Sigmoid colon (tissue), 7 donors: ENCODE measurements around the gene BRINP3. TPM values are rescaled to one million over a fixed set of nuclear protein-coding genes. Genes with fewer than 3 reads are reported as not detected.

ENCODE experiments used
- DNase-seq: peaks from one replicate; pipeline ENCODE4 v3.0.0-alpha.2; 2019
- H3K27ac ChIP-seq, 4 donors: fragments of 200-600 bp; sonication (generic); one replicate each; pipeline ENCODE4 v1.5.1; 2016 to 2019; ENCODE audit warnings: mild to moderate bottlenecking in 1 of 4
- H3K27me3 ChIP-seq, 3 donors: fragments of 200-600 bp; sonication (generic); one replicate each; pipeline ENCODE4 v1.5.1; 2019; ENCODE audit warnings: mild to moderate bottlenecking in 1 of 3
- H3K36me3 ChIP-seq, 4 donors: fragments of 200-600 bp; sonication (generic); one replicate each; pipeline ENCODE4 v1.5.1; 2016 to 2019
- H3K4me1 ChIP-seq, 4 donors: fragments of 200-600 bp; sonication (generic); one replicate each; pipeline ENCODE4 v1.5.1; 2017 to 2019
- H3K4me3 ChIP-seq, 4 donors: fragments of 200-600 bp; sonication (generic); one replicate each; pipeline ENCODE4 v1.5.1; 2017 to 2019; ENCODE audit warnings: mild to moderate bottlenecking in 2 of 4, moderate library complexity in 1 of 4
- H3K9me3 ChIP-seq, 4 donors: fragments of 200-600 bp in 3 of 4; sonication (generic) in 3 of 4; one replicate each; pipeline versions ENCODE4 v1.5.1 to v1.6.1; 2013 to 2019
- CTCF ChIP-seq, 4 experiments: fragments of 450-650 bp in 3 of 4; fragments of 200-600 bp in 1 of 4; IDR thresholded peaks; one replicate each; pipeline ENCODE4 v1.5.1; 2016 to 2019; ENCODE audit warnings: antibody characterized with exemption in 4 of 4, mild to moderate bottlenecking in 3 of 4, moderate library complexity in 2 of 4
- EP300 ChIP-seq, 4 donors: sonication (generic); formaldehyde crosslinking; IDR thresholded peaks; one replicate each; pipeline ENCODE4 v1.6.1; 2017; ENCODE audit warnings: antibody characterized with exemption in 4 of 4
- POLR2A ChIP-seq, 2 donors: fragments of 450-650 bp; IDR thresholded peaks; one replicate each; pipeline ENCODE4 v1.6.1; 2016; ENCODE audit warnings: antibody characterized with exemption in 2 of 2, mild to moderate bottlenecking in 2 of 2, moderate library complexity in 2 of 2
- POLR2AphosphoS5 ChIP-seq, 4 donors: sonication (generic); formaldehyde crosslinking; IDR thresholded peaks; one replicate each; pipeline ENCODE4 v1.6.1; 2017; ENCODE audit warnings: antibody characterized with exemption in 4 of 4
- WGBS, 2 donors: extraction: QIAGEN DNeasy Blood & Tissue Kit; methylation state at CpG; one replicate each; pipeline ENCODE4 v1.1.7; 2013; 5-methylcytosine and 5-hydroxymethylcytosine counted together
- intact Hi-C: fragments of 100-400 bp; cut with DNase I; formaldehyde crosslinking; loops from one replicate; pipeline ENCODE4 v1.15.1; 2023
- polyA plus RNA-seq, 3 donors: library from polyadenylated mRNA; stranded (reverse); fragments of 200-250 nt; gene quantifications; one replicate each; pipeline ENCODE4 v1.2.3, GENCODE V29; 2013
- total RNA-seq, 4 donors: library from RNA; depleted of rRNA; stranded (reverse); fragments of >200 nt; gene quantifications; one replicate each; pipeline ENCODE4 v1.1.0, GENCODE V29; 2016
- donor health status: healthy with polysubstance abuse.
- donor health status: Bipolar disorder and iron deficiency.
- donor health status: healthy.

Gene BRINP3
- total and polyA plus RNA-seq, 7 donors, result 0.16 to 3.7 (median 2.3) TPM; not detected in 1

DNA sequence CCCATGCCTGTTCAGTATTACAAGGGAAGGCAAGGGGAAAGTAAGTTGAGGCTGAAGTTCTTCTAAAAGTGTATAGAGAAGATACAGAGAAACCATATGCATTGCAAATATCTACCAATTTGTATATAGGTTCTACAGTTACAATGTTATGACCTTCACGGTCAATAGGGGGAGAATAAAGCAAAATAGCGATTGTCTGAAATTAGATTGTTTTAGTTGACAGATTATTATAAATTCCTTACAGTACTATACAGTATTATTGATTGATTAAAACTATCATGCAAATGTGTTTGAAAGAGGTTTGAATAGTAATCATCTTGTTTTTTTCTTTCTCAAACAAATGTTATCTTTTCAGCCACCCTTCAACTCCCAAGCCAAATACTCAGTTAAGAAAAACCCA, 13.7 kb upstream of the BRINP3 start:
- no peaks in the 10 kb centered on the region for H3K36me3 ChIP-seq
- intact Hi-C loops, result no loop called here
- no peaks in the 10 kb centered on the region for H3K9me3 ChIP-seq
- H3K4me1 ChIP-seq, result no peaks in the 10 kb centered on the region
- DNase-seq, result no peak
- whole genome bisulfite sequencing, 2 donors, result 95 to 97% methylated on average over 2 of the region's 2 CpGs
- H3K27ac ChIP-seq, result no peak overlapping the region
- TF ChIP-seq EP300 (IDR thresholded peaks at IDR 0.05) (no peak), POLR2A (IDR thresholded peaks at IDR 0.05) (no peak), CTCF (IDR thresholded peaks at IDR 0.05) (no peak)
- H3K4me3 ChIP-seq, result no peak overlapping the region
- no peaks in the 10 kb centered on the region for H3K27me3 ChIP-seq

- 54 to 75% methylated on average over 1 of the region's 1 CpG for WGBS, 2 donors
- no peaks in the 10 kb centered on the region for H3K36me3 ChIP-seq
- peaks cover 0 to 1% (median under 1%) of the 10 kb centered on the region in 4 donors for H3K4me1 ChIP-seq
- H3K27me3 ChIP-seq, result peaks cover 0 to 6% (median 0%) of the 10 kb centered on the region in 3 donors
- no peak overlapping the region for H3K4me3 ChIP-seq
- intact Hi-C loops, result no loop called here
- no peak for TF ChIP-seq EP300 (IDR thresholded peaks at IDR 0.05)
- no peak for TF ChIP-seq CTCF (IDR thresholded peaks at IDR 0.05)
- no peak for TF ChIP-seq POLR2A (IDR thresholded peaks at IDR 0.05)
- no peak for TF ChIP-seq POLR2AphosphoS5 (IDR thresholded peaks at IDR 0.05)
- H3K9me3 ChIP-seq, result no peaks in the 10 kb centered on the region
- H3K27ac ChIP-seq, result no peak overlapping the region
- DNase-seq, result no peak
Observed at GRCh38 chr1:190484045-190484444, 6.4 kb upstream of the BRINP3 start.

DNA sequence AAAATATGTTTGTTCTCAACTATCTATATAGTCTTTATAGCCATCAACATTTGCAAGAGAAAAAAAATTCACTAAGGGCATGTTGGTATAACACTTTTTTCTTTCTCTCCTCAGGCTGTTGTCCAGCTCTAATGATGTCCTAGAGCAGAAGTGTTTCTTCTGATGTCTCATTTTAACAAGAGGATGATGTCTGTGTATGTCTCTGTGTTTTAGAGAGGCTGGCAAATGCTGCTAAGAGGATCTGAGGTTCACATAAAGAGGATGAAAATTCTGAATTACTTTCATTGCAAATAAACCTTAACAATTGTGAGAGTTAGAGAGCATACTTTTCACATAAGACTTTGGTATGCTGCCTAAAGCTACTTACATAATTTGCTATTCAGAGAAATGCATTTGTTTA, 2.6 kb upstream of the BRINP3 start:
- DNase-seq, result no peak
- TF ChIP-seq POLR2A (IDR thresholded peaks at IDR 0.05) (no peak), POLR2AphosphoS5 (IDR thresholded peaks at IDR 0.05) (no peak), EP300 (IDR thresholded peaks at IDR 0.05) (no peak), CTCF (IDR thresholded peaks at IDR 0.05) (no peak)
- Histone ChIP-seq H3K36me3 (no peaks in the 10 kb centered on the region), H3K4me3 (no peak overlapping the region), H3K27me3 (peaks cover 3 to 45% (median 7%) of the 10 kb centered on the region in 3 donors), H3K4me1 (peaks cover 0 to 23% (median 18%) of the 10 kb centered on the region in 4 donors), H3K27ac (no peak overlapping the region), H3K9me3 (no peaks in the 10 kb centered on the region)
- intact Hi-C loops, result no loop called here

DNA sequence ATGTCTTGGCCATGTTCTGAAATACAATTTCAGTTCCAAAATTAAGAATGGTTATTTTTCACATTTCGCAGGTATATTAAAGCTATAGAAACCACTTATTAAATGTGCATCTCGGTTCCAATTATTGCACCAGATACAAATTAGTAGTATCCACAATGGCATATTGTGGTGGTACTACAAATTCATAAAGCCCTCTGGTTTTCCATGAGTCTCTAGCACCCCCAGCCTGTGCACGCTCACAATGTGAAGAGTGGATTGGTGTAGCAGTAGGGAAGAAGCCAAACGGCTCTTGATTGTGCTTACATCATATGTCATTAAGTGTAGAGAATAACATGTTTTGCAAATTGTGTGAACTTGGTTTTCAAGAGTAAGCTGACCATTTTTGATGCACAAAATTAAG, 1.9 kb upstream of the BRINP3 start:
- TF ChIP-seq POLR2AphosphoS5 (IDR thresholded peaks at IDR 0.05) (no peak), POLR2A (IDR thresholded peaks at IDR 0.05) (no peak), EP300 (IDR thresholded peaks at IDR 0.05) (no peak), CTCF (IDR thresholded peaks at IDR 0.05) (no peak)
- Histone ChIP-seq H3K36me3 (no peaks in the 10 kb centered on the region), H3K9me3 (no peaks in the 10 kb centered on the region), H3K4me1 (peaks cover 0 to 26% (median 22%) of the 10 kb centered on the region in 4 donors), H3K27ac (no peak overlapping the region), H3K27me3 (peaks cover 3 to 52% (median 7%) of the 10 kb centered on the region in 3 donors), H3K4me3 (no peak overlapping the region)
- no peak for DNase-seq
- 13 to 37% methylated on average over 4 of the region's 4 CpGs for WGBS, 2 donors
- intact Hi-C loops, result no loop called here

GRCh38 chr1:190479050-190479397, 1.4 kb upstream of the BRINP3 start:
- Histone ChIP-seq H3K4me3 (peak overlapping the region in 3 of 4 donors; percentile 38 to 45 (median 40)), H3K27me3 (peaks cover 3 to 57% (median 7%) of the 10 kb centered on the region in 3 donors), H3K9me3 (no peaks in the 10 kb centered on the region), H3K36me3 (no peaks in the 10 kb centered on the region), H3K4me1 (peaks cover 0 to 26% (median 22%) of the 10 kb centered on the region in 4 donors), H3K27ac (peak overlapping the region in 1 of 4 donors; percentile 63)
- DNase-seq, result no peak
- intact Hi-C loops, result no loop called here
- no peak for TF ChIP-seq POLR2AphosphoS5 (IDR thresholded peaks at IDR 0.05)
- no peak for TF ChIP-seq CTCF (IDR thresholded peaks at IDR 0.05)
- TF ChIP-seq POLR2A (IDR thresholded peaks at IDR 0.05), result no peak
- TF ChIP-seq EP300 (IDR thresholded peaks at IDR 0.05), result no peak
- 2 to 4% methylated on average over 4 of the region's 4 CpGs for WGBS, 2 donors
